Measurements from ENCODE around the gene KDM8.

GRCh38 chr16:27195941-27196595 lies 7.3 kb upstream of the KDM8 start:
- no peak for TF ChIP-seq CTCF (IDR thresholded peaks at IDR 0.05; ENCODE audit: insufficient read depth, low read length, poor library complexity, severe bottlenecking)
- no peak for TF ChIP-seq EZH2phosphoT487 (conservative IDR thresholded peaks at IDR 0.05; ENCODE audit: low read length)
